Subcutaneous adipose tissue (tissue), 4 donors: ENCODE data around the gene SYTL3. TPM values are rescaled to one million over a fixed set of nuclear protein-coding genes. Genes with fewer than 3 reads are reported as not detected.

Experiments used
- CTCF ChIP-seq: fragments of 450-650 bp; IDR thresholded peaks from one replicate; pipeline ENCODE4 v1.5.1; 2016; ENCODE audit warnings: low read depth, mild to moderate bottlenecking, control low read depth, antibody characterized with exemption, moderate library complexity
- total RNA-seq, 4 donors: library from RNA; depleted of rRNA; stranded (reverse); fragments of >200 nt; gene quantifications; one replicate each; pipeline ENCODE4 v1.1.0, GENCODE V29; 2016

The SYTL3 gene
- total RNA-seq, 4 donors from 2014 or later, result 1.3 to 18.2 (median 6.3) TPM

GRCh38 chr6:158772851-158773371, 123.1 kb downstream of the SYTL3 start:
- TF ChIP-seq CTCF, result no peak

- TF ChIP-seq CTCF, result no peak
Observed at GRCh38 chr6:158773581-158774449, 124.0 kb downstream of the SYTL3 start.

GRCh38 chr6:158774717-158775449, 125.0 kb downstream of the SYTL3 start:
- no peak for TF ChIP-seq CTCF

- TF ChIP-seq CTCF, result no peak
Observed at GRCh38 chr6:158775832-158776231, 126.0 kb downstream of the SYTL3 start.

GRCh38 chr6:158776737-158777136, 126.9 kb downstream of the SYTL3 start:
- no peak for TF ChIP-seq CTCF

GRCh38 chr6:158777510-158777909, 127.7 kb downstream of the SYTL3 start:
- no peak for TF ChIP-seq CTCF

- no peak for TF ChIP-seq CTCF
Observed at GRCh38 chr6:158778005-158778527, 128.2 kb downstream of the SYTL3 start.
